HepG2 (cell line): ENCODE data around the gene TSPAN3. TPM values are rescaled to one million over a fixed set of nuclear protein-coding genes. Genes with fewer than 3 reads are reported as not detected.

ENCODE experiments used
- KLF12 ChIP-seq: sonication (generic); formaldehyde crosslinking; IDR thresholded peaks from 2 replicates; pipeline ENCODE4 v1.4.0; 2020; ENCODE audit warnings: missing genetic modification reagents, borderline replicate concordance
- KLF13 ChIP-seq: sonication (generic); formaldehyde crosslinking; IDR thresholded peaks from 2 replicates; pipeline ENCODE4 v1.4.0; 2020; ENCODE audit warnings: mild to moderate bottlenecking, missing genetic modification reagents
- MTERF4 ChIP-seq: sonication (generic); formaldehyde crosslinking; IDR thresholded peaks from 2 replicates; pipeline ENCODE4 v1.8.0; 2023; ENCODE audit warnings: mild to moderate bottlenecking, missing genetic modification reagents
- PRDM10 ChIP-seq: sonication (generic); formaldehyde crosslinking; IDR thresholded peaks from 2 replicates; pipeline ENCODE4 v1.4.0; 2020; ENCODE audit warnings: low read depth, missing genetic modification reagents
- RFXANK ChIP-seq: IDR thresholded peaks from 2 replicates; pipeline ENCODE4 v1.6.1; 2016
- RXRA ChIP-seq: sonication (generic); formaldehyde crosslinking; IDR thresholded peaks from 2 replicates; pipeline ENCODE4 v1.5.1; 2020; ENCODE audit warnings: missing genetic modification reagents
- SNAPC2 ChIP-seq: sonication (generic); formaldehyde crosslinking; IDR thresholded peaks from 2 replicates; pipeline ENCODE4 v1.8.1; 2022; ENCODE audit warnings: mild to moderate bottlenecking, missing genetic modification reagents
- THAP7 ChIP-seq: sonication (generic); formaldehyde crosslinking; IDR thresholded peaks from 2 replicates; pipeline ENCODE4 v1.8.1; 2023; ENCODE audit warnings: mild to moderate bottlenecking, missing genetic modification reagents
- THYN1 ChIP-seq: sonication (generic); formaldehyde crosslinking; IDR thresholded peaks from 2 replicates; pipeline ENCODE4 v1.8.1; 2023; ENCODE audit warnings: low read depth, mild to moderate bottlenecking, moderate library complexity, missing genetic modification reagents, borderline replicate concordance
- YY1 ChIP-seq: IDR thresholded peaks from 2 replicates; pipeline ENCODE4 v1.6.1; 2011; ENCODE audit warnings: low read length, low read depth, moderate library complexity, mild to moderate bottlenecking; ENCODE audit not compliant: insufficient read depth, insufficient replicate concordance
- ZBTB46 ChIP-seq: sonication (generic); formaldehyde crosslinking; IDR thresholded peaks from 2 replicates; pipeline ENCODE4 v1.4.0; 2020; ENCODE audit warnings: mild to moderate bottlenecking, missing genetic modification reagents, borderline replicate concordance
- ZFP37 ChIP-seq: sonication (generic); formaldehyde crosslinking; IDR thresholded peaks from 2 replicates; pipeline ENCODE4 v1.4.0; 2020; ENCODE audit warnings: missing genetic modification reagents, borderline replicate concordance
- ZNF253 ChIP-seq: sonication (generic); formaldehyde crosslinking; IDR thresholded peaks from 2 replicates; pipeline ENCODE4 v1.8.0; 2022; ENCODE audit warnings: mild to moderate bottlenecking, missing genetic modification reagents, borderline replicate concordance
- ZNF33B ChIP-seq: sonication (generic); formaldehyde crosslinking; IDR thresholded peaks from 2 replicates; pipeline ENCODE4 v1.5.1; 2020; ENCODE audit warnings: mild to moderate bottlenecking, missing genetic modification reagents
- ZNF609 ChIP-seq: sonication (generic); formaldehyde crosslinking; IDR thresholded peaks from 2 replicates; pipeline ENCODE4 v1.4.0; 2020; ENCODE audit warnings: mild to moderate bottlenecking, missing genetic modification reagents, borderline replicate concordance
- ZNF644 ChIP-seq: IDR thresholded peaks from 2 replicates; pipeline ENCODE4 v1.6.1; 2016; ENCODE audit warnings: low read depth
- polyA plus RNA-seq, 8 experiments: library from polyadenylated mRNA; depleted of rRNA in 3 of 8; stranded (reverse) in 7 of 8; unstranded in 1 of 8; fragments of >200 nt; fragmentation: Illumina TruSeq in 4 of 8; extraction: Trizol in 4 of 8; gene quantifications; 2 replicates each; pipeline versions ENCODE4 v1.2.1 to v1.2.3, GENCODE V29; 2011 to 2016; ENCODE audit warnings: low read depth in 4 of 8, missing spikeins in 1 of 8, mixed read lengths in 1 of 8; ENCODE audit not compliant: insufficient read depth in 1 of 8
- total RNA-seq, 5 experiments: library from RNA; depleted of rRNA; stranded (reverse); fragments of >200 nt; fragmentation: Illumina TruSeq; extraction: Trizol; gene quantifications; 2 replicates each; pipeline ENCODE4 v1.2.3, GENCODE V29; 2016; ENCODE audit warnings: low read depth in 1 of 5

Gene TSPAN3
- total and polyA plus RNA-seq, 2 of the 13 experiments (the other 11 are each of a cell fraction or from before 2014, with no cell fraction given): 167 to 170 TPM

- TF ChIP-seq PRDM10: no peak
- TF ChIP-seq ZNF253: no peak
- no peak for TF ChIP-seq ZBTB46 (CRISPR knock-in tag)
- no peak for TF ChIP-seq RXRA
- no peak for TF ChIP-seq KLF12 (CRISPR knock-in tag)
- TF ChIP-seq ZNF609 (CRISPR knock-in tag): no peak
- no peak for TF ChIP-seq THAP7 (CRISPR knock-in tag)
- no peak for TF ChIP-seq MTERF4 (CRISPR knock-in tag)
- TF ChIP-seq THYN1: no peak
- TF ChIP-seq RFXANK (CRISPR knock-in tag): 0 out of 2 replicates have a peak, but pooled peaks have one; percentile 74
- TF ChIP-seq ZFP37 (CRISPR knock-in tag): no peak
- no peak for TF ChIP-seq SNAPC2
- peak; percentile 91 for TF ChIP-seq YY1
- no peak for TF ChIP-seq ZNF644 (CRISPR knock-in tag)
- no peak for TF ChIP-seq ZNF33B (CRISPR knock-in tag)
- no peak for TF ChIP-seq KLF13 (CRISPR knock-in tag)
Observed at GRCh38 chr15:77070495-77071304, at the start of gene TSPAN3 (continued).
